Measurements from ENCODE around the gene ARL15. TPM values are rescaled to one million over a fixed set of nuclear protein-coding genes. Genes with fewer than 3 reads are reported as not detected.

Gene ARL15
- total RNA-seq, 4 donors from 2014 or later = 10.6 to 24.0 (median 18.9) TPM

GRCh38 chr5:54234304-54234933, 76.0 kb downstream of the ARL15 start:
- ATAC-seq = no peak
- Histone ChIP-seq H3K9me3 (no peaks in the 10 kb centered on the region), H3K4me3 (no peak overlapping the region), H3K27ac (no peak overlapping the region), H3K36me3 (no peaks in the 10 kb centered on the region), H3K27me3 (no peaks in the 10 kb centered on the region), H3K4me1 (peaks cover 0 to 11% (median 0%) of the 10 kb centered on the region in 3 donors)
- WGBS, 2 donors (ENCODE audit: low coverage in 1 of 2) = 45 to 54% methylated on average over 2 of the region's 2 CpGs
- TF ChIP-seq EP300 (IDR thresholded peaks at IDR 0.05) (no peak), POLR2AphosphoS5 (IDR thresholded peaks at IDR 0.05) (no peak), CTCF (IDR thresholded peaks at IDR 0.05) (peak; percentile 31 to 53 (median 49))

DNA sequence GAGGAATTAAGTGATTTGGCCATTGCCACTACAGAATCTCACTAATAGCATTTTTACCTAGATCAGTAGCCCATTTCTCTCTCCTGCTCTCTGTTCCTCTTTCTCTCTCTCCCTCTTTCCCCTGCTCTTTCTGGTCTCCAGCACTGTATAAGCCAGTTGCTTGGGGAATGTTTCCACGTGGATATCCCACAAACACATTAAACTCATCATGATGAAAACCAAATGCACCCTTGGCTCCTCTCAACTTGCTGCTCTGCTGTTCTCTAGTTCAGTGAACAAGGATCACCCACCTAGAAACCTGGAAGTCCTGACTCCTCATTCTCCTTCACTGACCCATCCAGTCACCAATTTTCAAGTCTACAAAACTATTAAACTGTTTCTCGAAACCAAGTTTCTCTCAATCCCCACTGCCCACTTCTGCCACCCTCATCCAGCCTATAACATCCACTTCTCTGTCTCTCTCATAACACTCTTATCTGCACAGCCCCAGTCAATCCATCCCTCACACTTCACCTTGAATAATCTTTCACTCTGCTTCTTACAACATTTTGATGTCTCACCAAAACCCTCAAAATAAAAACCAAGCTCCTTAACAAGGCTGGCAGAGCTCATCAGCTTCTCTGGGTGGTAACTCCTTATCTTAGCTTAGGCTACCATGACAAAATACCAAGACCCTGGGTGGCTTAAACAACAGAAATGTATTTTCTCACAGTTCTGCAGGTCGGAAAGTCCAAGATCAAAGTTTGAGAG, 79.3 kb downstream of the ARL15 start:
- TF ChIP-seq POLR2A (IDR thresholded peaks at IDR 0.05) (no peak), EP300 (IDR thresholded peaks at IDR 0.05) (no peak), CTCF (IDR thresholded peaks at IDR 0.05) (no peak), POLR2AphosphoS5 (IDR thresholded peaks at IDR 0.05) (no peak)
- WGBS, 2 donors (ENCODE audit: low coverage in 1 of 2) = 63 to 100% methylated on average over 2 to 3 of the region's 3 CpGs

DNA sequence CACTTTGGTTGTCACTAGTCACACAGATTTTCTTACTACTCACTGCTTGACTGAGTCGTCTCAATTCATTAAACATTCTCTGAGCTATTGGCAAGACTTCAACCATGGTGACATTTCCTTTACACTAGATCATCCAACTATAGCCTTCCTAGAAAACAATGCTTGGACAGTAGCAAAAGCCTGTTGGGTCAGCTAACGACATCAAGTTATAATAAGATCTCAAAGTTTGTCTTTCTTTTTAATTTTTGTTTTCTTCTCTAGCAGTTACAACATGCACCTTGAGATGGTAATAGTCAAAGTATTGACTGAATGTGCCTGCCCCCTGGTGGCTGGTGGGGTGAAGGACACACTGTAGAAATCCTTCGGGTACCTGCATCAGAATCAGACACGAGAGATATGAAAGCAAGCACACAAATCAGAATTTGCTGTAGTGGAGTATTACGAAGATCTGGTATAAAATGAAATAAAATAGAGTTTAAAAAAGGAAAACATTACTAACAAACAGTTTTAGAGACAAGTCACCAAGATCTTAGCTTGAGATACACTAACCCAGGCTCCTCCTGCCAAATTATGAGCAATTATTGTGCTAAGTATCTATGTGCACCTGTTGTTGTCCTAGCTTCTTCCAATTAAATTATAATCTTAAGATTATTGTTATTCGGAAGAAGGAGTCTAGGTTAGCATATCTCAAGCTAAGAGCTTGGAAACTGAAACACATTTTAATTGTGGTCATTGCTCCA, 81.2 kb downstream of the ARL15 start:
- peaks cover 0 to 13% (median 0%) of the 10 kb centered on the region in 3 donors for H3K4me1 ChIP-seq
- 17 to 25% methylated on average over 5 to 6 of the region's 6 CpGs for WGBS, 2 donors (ENCODE audit: low coverage in 1 of 2)
- H3K27ac ChIP-seq = no peak overlapping the region
- H3K9me3 ChIP-seq = no peaks in the 10 kb centered on the region
- ATAC-seq = peak; percentile 60
- TF ChIP-seq EP300 (IDR thresholded peaks at IDR 0.05) (no peak), CTCF (IDR thresholded peaks at IDR 0.05) (peak; percentile 82 to 93 (median 86))
- H3K27me3 ChIP-seq = no peaks in the 10 kb centered on the region
- H3K4me3 ChIP-seq = no peak overlapping the region
- H3K36me3 ChIP-seq = no peaks in the 10 kb centered on the region

More for the DNA sequence above, 79.3 kb downstream of the ARL15 start:
- Histone ChIP-seq H3K27me3 (no peaks in the 10 kb centered on the region), H3K27ac (no peak overlapping the region), H3K4me1 (peaks cover 0 to 17% (median 0%) of the 10 kb centered on the region in 3 donors), H3K4me3 (no peak overlapping the region), H3K9me3 (no peaks in the 10 kb centered on the region), H3K36me3 (no peaks in the 10 kb centered on the region)
- ATAC-seq = no peak

DNA sequence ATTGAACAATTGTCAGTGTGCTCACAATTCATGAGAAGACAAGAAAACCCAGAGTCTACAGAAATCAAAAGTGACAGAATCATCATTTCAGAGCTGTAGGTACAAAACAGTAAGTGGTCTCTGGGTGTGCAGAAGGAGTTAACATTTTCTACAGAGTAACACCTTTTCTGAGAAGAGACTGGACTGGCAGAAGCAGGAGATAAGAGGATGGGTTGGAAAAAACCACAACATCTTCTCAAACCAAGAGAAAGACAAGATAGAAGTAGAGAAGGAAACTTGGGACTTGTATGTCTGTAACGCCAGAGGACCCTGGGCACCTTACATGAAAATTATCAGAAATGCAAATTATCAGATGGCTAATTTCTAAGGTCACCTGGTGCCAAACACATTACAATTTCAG, 82.6 kb downstream of the ARL15 start:
- Histone ChIP-seq H3K4me1 (peaks cover 0 to 8% (median 0%) of the 10 kb centered on the region in 3 donors), H3K27me3 (no peaks in the 10 kb centered on the region), H3K9me3 (no peaks in the 10 kb centered on the region), H3K4me3 (no peak overlapping the region), H3K36me3 (no peaks in the 10 kb centered on the region), H3K27ac (no peak overlapping the region)
- ATAC-seq = no peak
- TF ChIP-seq POLR2AphosphoS5 (IDR thresholded peaks at IDR 0.05) = no peak
- no peak for TF ChIP-seq POLR2A (IDR thresholded peaks at IDR 0.05)
- no peak for TF ChIP-seq EP300 (IDR thresholded peaks at IDR 0.05)
- 85 to 100% methylated on average over 1 of the region's 1 CpG for WGBS, 2 donors (ENCODE audit: low coverage in 1 of 2)

DNA sequence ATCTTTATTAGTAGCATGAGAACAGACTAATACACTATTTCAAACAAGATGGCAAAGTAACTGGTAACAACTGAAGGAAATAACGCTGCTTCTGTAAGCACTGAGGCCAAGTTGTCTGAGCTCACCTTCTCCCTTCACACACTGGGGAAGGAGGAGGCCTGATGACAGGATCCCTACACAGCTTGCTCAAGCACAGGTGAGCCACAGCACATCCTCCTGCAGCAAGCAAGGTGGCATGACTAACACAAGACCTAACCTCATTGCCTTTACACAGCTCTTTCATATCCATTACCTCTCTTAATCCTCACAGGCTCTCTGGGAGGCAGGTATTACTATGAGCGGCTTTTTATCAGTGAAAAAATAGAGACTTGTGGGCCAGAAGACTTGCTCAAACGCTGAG, 83.3 kb downstream of the ARL15 start:
- peaks cover 0 to 14% (median 0%) of the 10 kb centered on the region in 3 donors for H3K4me1 ChIP-seq
- H3K4me3 ChIP-seq = no peak overlapping the region
- TF ChIP-seq POLR2A (IDR thresholded peaks at IDR 0.05) (no peak), EP300 (IDR thresholded peaks at IDR 0.05) (no peak), CTCF (IDR thresholded peaks at IDR 0.05) (no peak), POLR2AphosphoS5 (IDR thresholded peaks at IDR 0.05) (no peak)
- H3K27me3 ChIP-seq = no peaks in the 10 kb centered on the region
- no peaks in the 10 kb centered on the region for H3K9me3 ChIP-seq
- ATAC-seq = no peak
- H3K27ac ChIP-seq = no peak overlapping the region
- 82 to 83% methylated on average over 3 of the region's 3 CpGs for WGBS, 2 donors (ENCODE audit: low coverage in 1 of 2)
- no peaks in the 10 kb centered on the region for H3K36me3 ChIP-seq
